ENCODE results near the gene ACTN1.

Gene ACTN1

DNA sequence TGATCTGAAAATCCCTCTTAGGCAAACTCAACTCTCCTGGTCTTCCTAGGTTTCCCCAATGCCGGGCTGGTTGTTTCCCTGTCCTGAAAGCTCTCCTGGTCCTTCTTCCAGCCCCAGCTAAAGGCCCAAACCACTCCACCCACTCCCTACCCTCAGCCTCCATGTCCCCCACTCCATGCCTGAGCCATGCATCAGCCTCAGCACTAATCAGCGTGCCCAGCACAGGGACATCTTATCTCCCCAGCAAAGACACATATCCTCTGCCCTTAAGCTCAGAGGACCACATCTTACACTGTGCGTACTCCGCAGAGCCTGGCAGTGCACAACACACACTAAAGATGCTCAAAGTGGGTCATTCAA lies 25.9 kb downstream of the ACTN1 start:
- Histone ChIP-seq H3K27me3 (ENCODE audit: control insufficient read depth in 1 of 2, insufficient read depth in 2 of 2, low read length in 2 of 2) (no peaks in the 10 kb centered on the region), H3K27ac (ENCODE audit: low read depth, low read length) (peak overlapping the region; percentile 71), H3K4me3 (ENCODE audit: low read depth in 1 of 2, low read length in 2 of 2) (no peak overlapping the region), H3K4me1 (ENCODE audit: control insufficient read depth in 1 of 2, insufficient read depth in 2 of 2, low read length in 2 of 2) (peaks cover 40 to 59% of the 10 kb centered on the region in 2 donors), H3K9ac (ENCODE audit: low read depth in 1 of 2, low read length in 2 of 2) (no peak overlapping the region), H3K9me3 (ENCODE audit: control insufficient read depth in 1 of 2, low read length in 2 of 2) (no peaks in the 10 kb centered on the region), H3K36me3 (ENCODE audit: control insufficient read depth in 1 of 2, insufficient read depth in 2 of 2, low read length in 2 of 2) (no peaks in the 10 kb centered on the region)

GRCh38 chr14:68952531-68953195 lies 26.4 kb downstream of the ACTN1 start:
- Histone ChIP-seq H3K9ac (ENCODE audit: low read depth in 1 of 2, low read length in 2 of 2) (no peak overlapping the region), H3K9me3 (ENCODE audit: control insufficient read depth in 1 of 2, low read length in 2 of 2) (no peaks in the 10 kb centered on the region), H3K4me1 (ENCODE audit: control insufficient read depth in 1 of 2, insufficient read depth in 2 of 2, low read length in 2 of 2) (peaks cover 41 to 63% of the 10 kb centered on the region in 2 donors), H3K27ac (ENCODE audit: low read depth, low read length) (peak overlapping the region; percentile 71), H3K27me3 (ENCODE audit: control insufficient read depth in 1 of 2, insufficient read depth in 2 of 2, low read length in 2 of 2) (no peaks in the 10 kb centered on the region), H3K4me3 (ENCODE audit: low read depth in 1 of 2, low read length in 2 of 2) (no peak overlapping the region), H3K36me3 (ENCODE audit: control insufficient read depth in 1 of 2, insufficient read depth in 2 of 2, low read length in 2 of 2) (no peaks in the 10 kb centered on the region)

DNA sequence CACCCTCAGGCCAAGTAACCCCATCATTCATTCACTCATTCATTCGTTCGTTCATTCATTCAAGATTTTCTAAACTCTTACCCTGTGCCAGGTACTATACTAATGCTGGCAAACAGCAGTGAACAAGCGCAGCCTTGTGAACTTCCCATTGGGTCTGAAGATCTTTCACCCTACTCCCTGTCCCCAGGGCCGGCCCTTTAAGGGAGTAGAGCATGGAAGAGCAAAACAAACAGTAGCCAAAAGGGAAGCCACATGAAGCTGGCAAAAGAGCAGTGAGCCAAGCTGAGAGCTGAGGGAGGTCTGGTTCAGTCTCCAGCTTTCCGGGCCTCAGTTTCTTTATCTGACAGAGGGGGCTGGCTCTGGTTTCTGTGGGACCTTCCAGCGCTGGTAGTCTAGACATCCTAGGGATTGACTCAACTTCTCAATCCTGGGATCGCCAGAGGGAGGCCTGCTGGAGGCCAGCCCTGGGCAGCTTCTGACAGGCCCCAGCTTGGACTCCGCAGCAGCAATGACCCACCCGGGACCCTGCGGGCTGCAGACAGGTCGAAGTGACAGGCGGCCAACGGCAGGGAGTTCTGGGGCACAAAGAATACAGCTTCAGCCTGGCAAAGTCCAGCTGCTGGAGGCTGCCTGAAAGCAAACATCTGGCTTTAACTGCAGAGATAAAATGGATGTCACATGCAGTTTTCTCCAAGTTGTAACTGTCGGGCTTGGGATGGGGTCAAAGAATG lies 27.1 kb downstream of the ACTN1 start:
- Histone ChIP-seq H3K9me3 (ENCODE audit: control insufficient read depth in 1 of 2, low read length in 2 of 2) (no peaks in the 10 kb centered on the region), H3K27ac (ENCODE audit: low read depth, low read length) (no peak overlapping the region), H3K36me3 (ENCODE audit: control insufficient read depth in 1 of 2, insufficient read depth in 2 of 2, low read length in 2 of 2) (no peaks in the 10 kb centered on the region), H3K9ac (ENCODE audit: low read depth in 1 of 2, low read length in 2 of 2) (peak overlapping the region in 1 of 2 donors; percentile 21), H3K4me3 (ENCODE audit: low read depth in 1 of 2, low read length in 2 of 2) (no peak overlapping the region), H3K4me1 (ENCODE audit: control insufficient read depth in 1 of 2, insufficient read depth in 2 of 2, low read length in 2 of 2) (peaks cover 42 to 64% of the 10 kb centered on the region in 2 donors), H3K27me3 (ENCODE audit: control insufficient read depth in 1 of 2, insufficient read depth in 2 of 2, low read length in 2 of 2) (no peaks in the 10 kb centered on the region)

GRCh38 chr14:68951035-68951797 lies 27.9 kb downstream of the ACTN1 start:
- no peak overlapping the region for H3K4me3 ChIP-seq (ENCODE audit: low read depth in 1 of 2, low read length in 2 of 2)
- H3K4me1 ChIP-seq (ENCODE audit: control insufficient read depth in 1 of 2, insufficient read depth in 2 of 2, low read length in 2 of 2) = peaks cover 49 to 65% of the 10 kb centered on the region in 2 donors
- H3K27me3 ChIP-seq (ENCODE audit: control insufficient read depth in 1 of 2, insufficient read depth in 2 of 2, low read length in 2 of 2) = no peaks in the 10 kb centered on the region
- H3K9me3 ChIP-seq (ENCODE audit: control insufficient read depth in 1 of 2, low read length in 2 of 2) = no peaks in the 10 kb centered on the region
- H3K36me3 ChIP-seq (ENCODE audit: control insufficient read depth in 1 of 2, insufficient read depth in 2 of 2, low read length in 2 of 2) = no peaks in the 10 kb centered on the region
- H3K9ac ChIP-seq (ENCODE audit: low read depth in 1 of 2, low read length in 2 of 2) = peak overlapping the region; percentile 21 to 22
- peak overlapping the region; percentile 52 for H3K27ac ChIP-seq (ENCODE audit: low read depth, low read length)

DNA sequence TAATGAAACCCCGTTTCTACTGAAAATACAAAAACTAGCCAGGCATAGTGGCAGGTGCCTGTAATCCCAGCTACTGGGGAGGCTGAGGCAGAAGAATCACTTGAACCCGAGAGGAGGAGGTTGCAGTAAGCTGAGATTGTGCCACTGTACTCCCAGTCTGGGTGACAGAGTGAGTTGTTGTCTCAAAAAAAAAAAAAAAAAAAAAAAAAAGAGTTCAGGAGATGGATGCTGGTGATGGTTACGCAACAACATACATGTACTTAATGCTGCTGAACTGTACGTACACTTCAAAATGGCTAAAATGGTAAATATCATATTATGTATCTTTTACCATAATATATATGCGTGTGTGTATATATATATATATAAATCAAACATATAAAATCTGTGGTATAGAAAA lies 29.0 kb downstream of the ACTN1 start:
- Histone ChIP-seq H3K27me3 (ENCODE audit: control insufficient read depth in 1 of 2, insufficient read depth in 2 of 2, low read length in 2 of 2) (no peaks in the 10 kb centered on the region), H3K9me3 (ENCODE audit: control insufficient read depth in 1 of 2, low read length in 2 of 2) (no peaks in the 10 kb centered on the region), H3K9ac (ENCODE audit: low read depth in 1 of 2, low read length in 2 of 2) (no peak overlapping the region), H3K36me3 (ENCODE audit: control insufficient read depth in 1 of 2, insufficient read depth in 2 of 2, low read length in 2 of 2) (no peaks in the 10 kb centered on the region), H3K4me3 (ENCODE audit: low read depth in 1 of 2, low read length in 2 of 2) (no peak overlapping the region), H3K27ac (ENCODE audit: low read depth, low read length) (no peak overlapping the region), H3K4me1 (ENCODE audit: control insufficient read depth in 1 of 2, insufficient read depth in 2 of 2, low read length in 2 of 2) (peaks cover 49 to 65% of the 10 kb centered on the region in 2 donors)

GRCh38 chr14:68949601-68949965 lies 29.5 kb downstream of the ACTN1 start:
- no peaks in the 10 kb centered on the region for H3K27me3 ChIP-seq (ENCODE audit: control insufficient read depth in 1 of 2, insufficient read depth in 2 of 2, low read length in 2 of 2)
- H3K9ac ChIP-seq (ENCODE audit: low read depth in 1 of 2, low read length in 2 of 2) = no peak overlapping the region
- no peaks in the 10 kb centered on the region for H3K36me3 ChIP-seq (ENCODE audit: control insufficient read depth in 1 of 2, insufficient read depth in 2 of 2, low read length in 2 of 2)
- no peaks in the 10 kb centered on the region for H3K9me3 ChIP-seq (ENCODE audit: control insufficient read depth in 1 of 2, low read length in 2 of 2)
- H3K4me1 ChIP-seq (ENCODE audit: control insufficient read depth in 1 of 2, insufficient read depth in 2 of 2, low read length in 2 of 2) = peaks cover 50 to 60% of the 10 kb centered on the region in 2 donors
- no peak overlapping the region for H3K4me3 ChIP-seq (ENCODE audit: low read depth in 1 of 2, low read length in 2 of 2)
- H3K27ac ChIP-seq (ENCODE audit: low read depth, low read length) = peak overlapping the region; percentile 60

DNA sequence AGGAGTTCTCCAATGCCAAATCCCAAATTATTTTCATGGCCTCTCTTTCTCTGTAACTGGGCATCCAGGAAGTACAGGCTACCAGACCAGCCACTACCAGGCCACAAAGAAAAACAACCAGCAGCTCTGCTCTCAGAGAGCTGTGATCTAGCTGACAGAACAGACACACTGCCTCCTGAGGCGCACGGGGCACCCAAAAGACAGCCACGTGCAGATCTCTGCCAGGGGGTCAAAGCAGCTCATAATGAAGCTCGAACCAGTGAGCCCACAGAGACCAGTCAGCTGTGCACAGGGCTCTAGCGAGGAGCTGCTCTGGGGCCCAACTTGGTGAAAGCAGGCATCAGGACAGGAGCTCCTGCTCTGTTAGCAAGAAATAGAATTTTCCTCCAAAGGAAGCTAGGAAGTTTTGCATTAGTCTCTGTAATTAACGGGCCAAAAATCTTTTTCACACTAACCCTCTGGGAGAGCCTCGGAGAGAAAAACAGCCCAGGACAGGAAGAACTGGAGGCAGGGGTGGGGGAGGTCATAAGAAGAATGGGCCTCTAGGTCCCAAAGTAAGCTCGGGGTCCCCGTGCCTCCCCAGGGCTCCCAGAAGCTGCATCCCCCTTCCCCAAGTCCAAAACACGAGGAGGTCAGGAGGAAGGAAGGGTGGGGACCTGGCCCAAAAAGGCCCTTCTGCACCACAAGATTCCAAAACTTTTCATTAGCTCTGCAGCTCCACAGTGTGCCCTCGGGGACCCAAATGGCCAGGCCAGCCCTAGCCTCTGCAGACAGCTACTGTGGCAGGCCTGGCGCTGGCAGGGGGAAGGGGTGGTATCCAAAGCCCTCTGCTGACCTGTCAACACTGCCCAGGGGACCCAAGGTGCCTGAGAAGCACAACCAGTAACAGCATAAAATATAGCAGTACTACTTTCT lies 30.2 kb downstream of the ACTN1 start:
- H3K36me3 ChIP-seq (ENCODE audit: control insufficient read depth in 1 of 2, insufficient read depth in 2 of 2, low read length in 2 of 2) = no peaks in the 10 kb centered on the region
- H3K9me3 ChIP-seq (ENCODE audit: control insufficient read depth in 1 of 2, low read length in 2 of 2) = no peaks in the 10 kb centered on the region
- peaks cover 51 to 59% of the 10 kb centered on the region in 2 donors for H3K4me1 ChIP-seq (ENCODE audit: control insufficient read depth in 1 of 2, insufficient read depth in 2 of 2, low read length in 2 of 2)
- H3K4me3 ChIP-seq (ENCODE audit: low read depth in 1 of 2, low read length in 2 of 2) = no peak overlapping the region
- H3K27me3 ChIP-seq (ENCODE audit: control insufficient read depth in 1 of 2, insufficient read depth in 2 of 2, low read length in 2 of 2) = no peaks in the 10 kb centered on the region
- no peak overlapping the region for H3K9ac ChIP-seq (ENCODE audit: low read depth in 1 of 2, low read length in 2 of 2)
- H3K27ac ChIP-seq (ENCODE audit: low read depth, low read length) = peak overlapping the region; percentile 60

- Histone ChIP-seq H3K4me3 (ENCODE audit: low read depth in 1 of 2, low read length in 2 of 2) (peak overlapping the region; percentile 13 to 29), H3K27me3 (ENCODE audit: control insufficient read depth in 1 of 2, insufficient read depth in 2 of 2, low read length in 2 of 2) (no peaks in the 10 kb centered on the region), H3K9ac (ENCODE audit: low read depth in 1 of 2, low read length in 2 of 2) (peak overlapping the region in 1 of 2 donors; percentile 12), H3K4me1 (ENCODE audit: control insufficient read depth in 1 of 2, insufficient read depth in 2 of 2, low read length in 2 of 2) (peaks cover 53 to 60% of the 10 kb centered on the region in 2 donors), H3K9me3 (ENCODE audit: control insufficient read depth in 1 of 2, low read length in 2 of 2) (no peaks in the 10 kb centered on the region), H3K36me3 (ENCODE audit: control insufficient read depth in 1 of 2, insufficient read depth in 2 of 2, low read length in 2 of 2) (no peaks in the 10 kb centered on the region), H3K27ac (ENCODE audit: low read depth, low read length) (no peak overlapping the region)
These were observed 31.3 kb downstream of the ACTN1 start for GRCh38 chr14:68947802-68948201.

DNA sequence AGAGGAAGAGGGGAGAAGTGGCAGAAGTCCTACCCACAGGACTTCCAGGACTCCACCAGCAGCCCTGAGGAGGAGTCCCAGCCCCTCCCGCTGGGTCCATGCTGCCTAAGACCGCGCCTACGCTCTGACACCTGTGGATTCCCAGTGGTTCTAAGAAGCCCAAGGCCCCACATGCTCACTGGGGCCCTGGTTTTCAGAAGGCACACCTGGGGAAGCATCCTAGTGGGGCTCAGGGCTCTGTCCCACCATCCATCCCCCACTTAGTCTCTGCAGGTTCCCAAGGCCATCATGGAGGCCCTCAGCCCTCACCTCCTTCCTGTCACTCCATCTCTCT lies 32.6 kb downstream of the ACTN1 start:
- peak overlapping the region in 1 of 2 donors; percentile 27 for H3K9ac ChIP-seq (ENCODE audit: low read depth in 1 of 2, low read length in 2 of 2)
- no peaks in the 10 kb centered on the region for H3K36me3 ChIP-seq (ENCODE audit: control insufficient read depth in 1 of 2, insufficient read depth in 2 of 2, low read length in 2 of 2)
- peaks cover 52 to 65% of the 10 kb centered on the region in 2 donors for H3K4me1 ChIP-seq (ENCODE audit: control insufficient read depth in 1 of 2, insufficient read depth in 2 of 2, low read length in 2 of 2)
- H3K9me3 ChIP-seq (ENCODE audit: control insufficient read depth in 1 of 2, low read length in 2 of 2) = no peaks in the 10 kb centered on the region
- no peak overlapping the region for H3K27ac ChIP-seq (ENCODE audit: low read depth, low read length)
- no peak overlapping the region for H3K4me3 ChIP-seq (ENCODE audit: low read depth in 1 of 2, low read length in 2 of 2)
- H3K27me3 ChIP-seq (ENCODE audit: control insufficient read depth in 1 of 2, insufficient read depth in 2 of 2, low read length in 2 of 2) = no peaks in the 10 kb centered on the region
